Astrocyte (in vitro differentiated cells and primary cell): ENCODE data around the gene SPACA7.

ENCODE experiments used
- EZH2 ChIP-seq: IDR thresholded peaks from 2 replicates; pipeline ENCODE4 v1.6.1; 2012; ENCODE audit warnings: mild to moderate bottlenecking, low read length, inconsistent platforms; ENCODE audit not compliant: insufficient read depth
- TF ChIP-seq, protein P1 (sequence below): IDR thresholded peaks from 2 replicates; pipeline ENCODE4 v1.5.1; 2011; ENCODE audit warnings: low read depth, mild to moderate bottlenecking, inconsistent platforms, low read length, moderate library complexity; ENCODE audit not compliant: insufficient read depth

DNA sequence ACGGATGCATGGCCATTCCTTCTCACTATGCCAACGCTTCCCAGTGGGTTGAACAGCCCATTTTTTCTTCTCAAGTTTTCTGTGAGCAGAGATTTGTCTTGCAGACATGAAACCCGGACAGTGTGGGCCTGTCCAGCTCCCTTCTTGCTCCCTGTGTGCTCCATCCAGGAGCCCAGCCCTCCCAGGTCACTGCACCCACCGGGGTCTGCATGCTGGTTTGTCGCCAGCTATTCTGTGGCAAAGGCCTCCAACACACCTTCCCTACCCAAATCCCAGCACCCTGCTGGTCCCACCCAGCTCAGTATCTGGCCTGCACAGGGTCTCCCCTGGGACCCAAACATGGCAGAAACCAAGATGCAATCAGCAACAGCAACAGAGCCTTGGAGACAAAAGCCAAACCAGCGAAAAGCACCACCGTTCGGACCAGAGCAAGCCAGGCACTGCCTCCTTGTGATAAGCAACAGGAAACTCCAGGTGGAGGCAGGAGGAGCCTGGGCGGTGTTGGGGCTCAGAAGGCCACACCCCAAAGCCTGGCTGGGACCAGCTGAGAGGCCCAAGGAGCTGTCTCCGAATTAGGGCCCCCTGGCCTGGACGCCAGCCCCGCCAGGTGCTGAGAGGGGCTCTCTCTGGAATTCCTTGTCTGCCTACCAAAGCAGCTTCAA is 12.2 kb upstream of the SPACA7 start:
- TF ChIP-seq, protein P1, sequence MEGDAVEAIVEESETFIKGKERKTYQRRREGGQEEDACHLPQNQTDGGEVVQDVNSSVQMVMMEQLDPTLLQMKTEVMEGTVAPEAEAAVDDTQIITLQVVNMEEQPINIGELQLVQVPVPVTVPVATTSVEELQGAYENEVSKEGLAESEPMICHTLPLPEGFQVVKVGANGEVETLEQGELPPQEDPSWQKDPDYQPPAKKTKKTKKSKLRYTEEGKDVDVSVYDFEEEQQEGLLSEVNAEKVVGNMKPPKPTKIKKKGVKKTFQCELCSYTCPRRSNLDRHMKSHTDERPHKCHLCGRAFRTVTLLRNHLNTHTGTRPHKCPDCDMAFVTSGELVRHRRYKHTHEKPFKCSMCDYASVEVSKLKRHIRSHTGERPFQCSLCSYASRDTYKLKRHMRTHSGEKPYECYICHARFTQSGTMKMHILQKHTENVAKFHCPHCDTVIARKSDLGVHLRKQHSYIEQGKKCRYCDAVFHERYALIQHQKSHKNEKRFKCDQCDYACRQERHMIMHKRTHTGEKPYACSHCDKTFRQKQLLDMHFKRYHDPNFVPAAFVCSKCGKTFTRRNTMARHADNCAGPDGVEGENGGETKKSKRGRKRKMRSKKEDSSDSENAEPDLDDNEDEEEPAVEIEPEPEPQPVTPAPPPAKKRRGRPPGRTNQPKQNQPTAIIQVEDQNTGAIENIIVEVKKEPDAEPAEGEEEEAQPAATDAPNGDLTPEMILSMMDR = no peak
- TF ChIP-seq EZH2 = no peak
